Mesothelial cell of epicardium (in vitro differentiated cells): ENCODE results near the gene GRPR. TPM values are rescaled to one million over a fixed set of nuclear protein-coding genes. Genes with fewer than 3 reads are reported as not detected.

ENCODE experiments used
- DNase-seq, 2 experiments: peaks; one replicate each; pipeline ENCODE4 v3.0.0; 2021; ENCODE audit warnings: low spot score in 2 of 2; ENCODE audit not compliant: unreplicated experiment in 2 of 2
- H3K27ac Mint-ChIP-seq: 2 replicates; pipeline ENCODE4 v1.8.0; 2021; ENCODE audit warnings: mixed read lengths
- H3K27me3 Mint-ChIP-seq: 2 replicates; pipeline ENCODE4 v1.8.0; 2021; ENCODE audit warnings: low read depth, mixed read lengths
- H3K36me3 Mint-ChIP-seq: 2 replicates; pipeline ENCODE4 v1.8.0; 2021; ENCODE audit warnings: mixed read lengths
- H3K4me1 Mint-ChIP-seq: 2 replicates; pipeline ENCODE4 v1.8.0; 2021; ENCODE audit warnings: mixed read lengths
- H3K4me3 Mint-ChIP-seq: 2 replicates; pipeline ENCODE4 v1.8.0; 2021; ENCODE audit warnings: mild to moderate bottlenecking, moderate library complexity, mixed read lengths
- H3K9me3 Mint-ChIP-seq: 2 replicates; pipeline ENCODE4 v1.8.0; 2021; ENCODE audit warnings: mixed read lengths
- CTCF ChIP-seq: fragments of 200-600 bp; sonication (generic); IDR thresholded peaks from one replicate; pipeline ENCODE4 v1.5.0; 2021; ENCODE audit warnings: antibody characterized with exemption; ENCODE audit not compliant: unreplicated experiment
- total RNA-seq: library from RNA; stranded (reverse); gene quantifications from 3 replicates; pipeline ENCODE4 v1.2.1, GENCODE V29; 2021

The GRPR gene
- total RNA-seq, 1 donor from 2014 or later: 1.7 TPM

- Mint-ChIP-seq H3K9me3 (peaks cover 13% of the 10 kb centered on the region), H3K27ac (no peak overlapping the region), H3K4me1 (peaks cover 26% of the 10 kb centered on the region), H3K27me3 (no peaks in the 10 kb centered on the region), H3K4me3 (no peak overlapping the region), H3K36me3 (no peaks in the 10 kb centered on the region)
- TF ChIP-seq CTCF: no peak
- no peak for DNase-seq
Measured at GRCh38 chrX:16103625-16104024, 19.7 kb upstream of the GRPR start.

- no peak for DNase-seq
- Mint-ChIP-seq H3K27ac (no peak overlapping the region), H3K9me3 (peaks cover 9% of the 10 kb centered on the region), H3K36me3 (no peaks in the 10 kb centered on the region), H3K27me3 (no peaks in the 10 kb centered on the region), H3K4me3 (no peak overlapping the region), H3K4me1 (peaks cover 26% of the 10 kb centered on the region)
- no peak for TF ChIP-seq CTCF
Measured at GRCh38 chrX:16112428-16112827, 10.9 kb upstream of the GRPR start.

- Mint-ChIP-seq H3K36me3 (peaks cover 1% of the 10 kb centered on the region), H3K27me3 (no peaks in the 10 kb centered on the region), H3K9me3 (peaks cover 17% of the 10 kb centered on the region), H3K4me3 (no peak overlapping the region), H3K4me1 (peaks cover 26% of the 10 kb centered on the region), H3K27ac (no peak overlapping the region)
- TF ChIP-seq CTCF: no peak
- no peak for DNase-seq
Measured at GRCh38 chrX:16113978-16114565, 9.3 kb upstream of the GRPR start.

GRCh38 chrX:16114611-16115010 lies 8.8 kb upstream of the GRPR start:
- Mint-ChIP-seq H3K4me3 (no peak overlapping the region), H3K27ac (no peak overlapping the region), H3K27me3 (no peaks in the 10 kb centered on the region), H3K9me3 (peaks cover 21% of the 10 kb centered on the region), H3K4me1 (peaks cover 26% of the 10 kb centered on the region), H3K36me3 (peaks cover 4% of the 10 kb centered on the region)
- no peak for TF ChIP-seq CTCF
- DNase-seq: no peak

GRCh38 chrX:16119353-16120220 lies 3.8 kb upstream of the GRPR start:
- no peaks in the 10 kb centered on the region for H3K27me3 Mint-ChIP-seq
- peaks cover 21% of the 10 kb centered on the region for H3K9me3 Mint-ChIP-seq
- DNase-seq: no peak
- no peak for TF ChIP-seq CTCF
- no peak overlapping the region for H3K27ac Mint-ChIP-seq
- H3K4me3 Mint-ChIP-seq: no peak overlapping the region
- H3K4me1 Mint-ChIP-seq: peaks cover 26% of the 10 kb centered on the region
- peaks cover 4% of the 10 kb centered on the region for H3K36me3 Mint-ChIP-seq
